IPS DF 4.7 (cell line): Measurements from ENCODE around the gene FCN3.

ENCODE experiments used
- DNase-seq: peaks from one replicate; pipeline ENCODE4 v3.0.0-alpha.2; 2013; ENCODE audit warnings: low spot score; ENCODE audit errors: extremely low read depth

FCN3 gene

GRCh38 chr1:27380766-27381733 is 6.4 kb upstream of the FCN3 start:
- no peak for DNase-seq

- DNase-seq: no peak
Observed at GRCh38 chr1:27380224-27380623, 5.6 kb upstream of the FCN3 start.

GRCh38 chr1:27379564-27380122 is 5.0 kb upstream of the FCN3 start:
- DNase-seq: no peak

GRCh38 chr1:27377760-27378495 is 3.3 kb upstream of the FCN3 start:
- DNase-seq: no peak

- no peak for DNase-seq
Observed at GRCh38 chr1:27372808-27373690, 1.6 kb downstream of the FCN3 start.

- DNase-seq: no peak
Observed at GRCh38 chr1:27372022-27372807, 2.4 kb downstream of the FCN3 start.

GRCh38 chr1:27368869-27369582 is 5.6 kb downstream of the FCN3 start:
- DNase-seq: no peak

GRCh38 chr1:27367160-27367650 is 7.4 kb downstream of the FCN3 start:
- DNase-seq: no peak

GRCh38 chr1:27366411-27367159 is 8.0 kb downstream of the FCN3 start, which contains the start of gene MAP3K6:
Gene MAP3K6, minus strand, starts transcription at chr1:27366961. Its CDS starts 364 bp downstream, at chr1:27366597.
- no peak for DNase-seq

GRCh38 chr1:27366113-27366410 is 8.6 kb downstream of the FCN3 start:
- no peak for DNase-seq

GRCh38 chr1:27365372-27366112 is 9.1 kb downstream of the FCN3 start:
- DNase-seq: no peak

GRCh38 chr1:27364696-27365371 is 9.8 kb downstream of the FCN3 start:
- DNase-seq: no peak

GRCh38 chr1:27363766-27364695 is 10.6 kb downstream of the FCN3 start:
- no peak for DNase-seq

- no peak for DNase-seq
Observed at GRCh38 chr1:27361553-27361952, 13.1 kb downstream of the FCN3 start.

GRCh38 chr1:27361044-27361402 is 13.6 kb downstream of the FCN3 start:
- no peak for DNase-seq
